T follicular helper cell (primary cell): ENCODE results near the gene HIPK2.

ENCODE experiments used
- DNase-seq: peaks from one replicate; pipeline ENCODE4 v3.0.0-alpha.2; 2020; ENCODE audit warnings: low read depth

HIPK2 gene

GRCh38 chr7:139715194-139715815, 62.5 kb downstream of the HIPK2 start:
- no peak for DNase-seq

- DNase-seq, result no peak
These were observed 63.5 kb downstream of the HIPK2 start for GRCh38 chr7:139714163-139714901.

GRCh38 chr7:139713526-139714162, 64.2 kb downstream of the HIPK2 start:
- DNase-seq, result no peak

GRCh38 chr7:139713061-139713460, 64.7 kb downstream of the HIPK2 start:
- no peak for DNase-seq

- DNase-seq, result no peak
These were observed 65.6 kb downstream of the HIPK2 start for GRCh38 chr7:139711991-139712743.

- DNase-seq, result no peak
These were observed 67.8 kb downstream of the HIPK2 start for GRCh38 chr7:139710036-139710435.

GRCh38 chr7:139709485-139709884, 68.3 kb downstream of the HIPK2 start:
- DNase-seq, result no peak

- DNase-seq, result no peak
These were observed 69.3 kb downstream of the HIPK2 start for GRCh38 chr7:139708541-139708940.

GRCh38 chr7:139706837-139707236, 71.0 kb downstream of the HIPK2 start:
- DNase-seq, result no peak

GRCh38 chr7:139704308-139704879, 73.4 kb downstream of the HIPK2 start:
- no peak for DNase-seq

GRCh38 chr7:139703487-139704307, 74.1 kb downstream of the HIPK2 start:
- no peak for DNase-seq

GRCh38 chr7:139702811-139703486, 74.8 kb downstream of the HIPK2 start:
- no peak for DNase-seq

- no peak for DNase-seq
These were observed 75.5 kb downstream of the HIPK2 start for GRCh38 chr7:139702313-139702731.

GRCh38 chr7:139701908-139702307, 75.9 kb downstream of the HIPK2 start:
- DNase-seq, result no peak

GRCh38 chr7:139700505-139701235, 77.1 kb downstream of the HIPK2 start:
- no peak for DNase-seq

- no peak for DNase-seq
These were observed 77.9 kb downstream of the HIPK2 start for GRCh38 chr7:139699640-139700504.

- no peak for DNase-seq
These were observed 79.0 kb downstream of the HIPK2 start for GRCh38 chr7:139698844-139699243.

GRCh38 chr7:139698278-139698677, 79.5 kb downstream of the HIPK2 start:
- DNase-seq, result no peak

- no peak for DNase-seq
These were observed 80.7 kb downstream of the HIPK2 start for GRCh38 chr7:139697056-139697455.
